ENCODE results near the gene USP36.
"Not testable (repeated sequence)": the region's sequence is repeated elsewhere in the genome, so short reads cannot be mapped to it uniquely, and the experiment has no call there.

The USP36 gene

DNA sequence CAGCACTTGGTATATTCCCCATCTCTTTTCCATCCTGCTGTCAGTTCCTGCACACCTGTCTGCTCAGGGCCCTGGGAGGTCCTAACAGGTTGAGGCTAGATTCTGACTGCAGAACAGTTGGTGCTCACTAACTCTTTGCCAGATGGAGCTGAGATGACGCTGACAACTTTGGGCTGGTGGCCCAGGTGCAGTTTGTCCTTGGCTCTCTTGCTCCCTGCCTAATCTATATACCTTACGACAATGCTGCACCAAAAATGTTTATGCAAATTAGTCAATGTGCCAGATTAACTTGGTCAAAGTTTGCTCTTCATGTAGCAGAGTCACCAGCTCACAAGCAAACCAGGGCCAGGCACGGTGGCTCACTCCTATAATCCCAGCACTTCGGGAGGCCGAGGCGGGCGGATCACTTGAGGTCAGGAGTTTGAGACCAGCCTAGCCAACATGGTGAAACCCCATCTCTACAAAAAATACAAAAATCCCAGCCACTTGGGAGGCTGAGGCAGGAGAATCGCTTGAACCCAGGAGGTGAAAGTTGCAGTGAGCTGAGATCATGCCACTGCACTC is 36.4 kb upstream of the USP36 start:
- not testable (repeated sequence) for H3K4me3 Mint-ChIP-seq, H3K9me3 Mint-ChIP-seq, ATAC-seq, H3K36me3 Mint-ChIP-seq
- Mint-ChIP-seq H3K27me3 (peaks cover 44% of the 10 kb centered on the region), H3K27ac (peak overlapping the region; percentile 8), H3K4me1 (peaks cover 33% of the 10 kb centered on the region)

DNA sequence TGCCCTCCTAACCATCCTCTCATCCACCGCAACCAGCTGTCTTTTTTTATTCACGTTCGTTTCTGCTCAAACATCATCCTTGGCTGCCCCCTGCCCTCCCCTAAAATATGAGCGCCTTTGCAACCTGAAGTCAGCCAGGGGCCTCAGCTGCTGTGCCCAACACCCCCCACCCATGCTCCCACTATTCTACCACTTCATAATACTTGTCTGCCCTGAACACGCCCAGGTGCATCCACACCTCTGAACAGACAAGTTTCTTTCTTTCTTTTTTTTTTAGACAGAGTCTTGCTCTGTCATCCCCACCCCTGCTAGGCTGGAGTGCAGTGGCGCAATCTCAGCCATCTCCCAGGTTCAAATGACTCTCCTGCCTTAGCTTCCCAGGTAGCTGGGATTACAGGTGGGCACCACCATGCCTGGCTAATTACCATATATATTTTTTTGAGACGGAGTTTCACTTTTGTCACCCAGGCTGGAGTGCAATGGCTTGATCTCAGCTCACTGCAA is 35.5 kb upstream of the USP36 start:
- H3K27ac Mint-ChIP-seq: peak overlapping the region; percentile 18
- no peaks in the 10 kb centered on the region for H3K9me3 Mint-ChIP-seq
- peaks cover 33% of the 10 kb centered on the region for H3K4me1 Mint-ChIP-seq
- no peaks in the 10 kb centered on the region for H3K36me3 Mint-ChIP-seq
- no peak for ATAC-seq
- no peak overlapping the region for H3K4me3 Mint-ChIP-seq
- H3K27me3 Mint-ChIP-seq: peaks cover 44% of the 10 kb centered on the region

- Mint-ChIP-seq H3K4me3 (no peak overlapping the region), H3K4me1 (peaks cover 33% of the 10 kb centered on the region), H3K9me3 (no peaks in the 10 kb centered on the region), H3K27me3 (peaks cover 44% of the 10 kb centered on the region), H3K27ac (peak overlapping the region; percentile 18), H3K36me3 (no peaks in the 10 kb centered on the region)
- no peak for ATAC-seq
Measured at GRCh38 chr17:78875363-78876093, 34.9 kb upstream of the USP36 start.

DNA sequence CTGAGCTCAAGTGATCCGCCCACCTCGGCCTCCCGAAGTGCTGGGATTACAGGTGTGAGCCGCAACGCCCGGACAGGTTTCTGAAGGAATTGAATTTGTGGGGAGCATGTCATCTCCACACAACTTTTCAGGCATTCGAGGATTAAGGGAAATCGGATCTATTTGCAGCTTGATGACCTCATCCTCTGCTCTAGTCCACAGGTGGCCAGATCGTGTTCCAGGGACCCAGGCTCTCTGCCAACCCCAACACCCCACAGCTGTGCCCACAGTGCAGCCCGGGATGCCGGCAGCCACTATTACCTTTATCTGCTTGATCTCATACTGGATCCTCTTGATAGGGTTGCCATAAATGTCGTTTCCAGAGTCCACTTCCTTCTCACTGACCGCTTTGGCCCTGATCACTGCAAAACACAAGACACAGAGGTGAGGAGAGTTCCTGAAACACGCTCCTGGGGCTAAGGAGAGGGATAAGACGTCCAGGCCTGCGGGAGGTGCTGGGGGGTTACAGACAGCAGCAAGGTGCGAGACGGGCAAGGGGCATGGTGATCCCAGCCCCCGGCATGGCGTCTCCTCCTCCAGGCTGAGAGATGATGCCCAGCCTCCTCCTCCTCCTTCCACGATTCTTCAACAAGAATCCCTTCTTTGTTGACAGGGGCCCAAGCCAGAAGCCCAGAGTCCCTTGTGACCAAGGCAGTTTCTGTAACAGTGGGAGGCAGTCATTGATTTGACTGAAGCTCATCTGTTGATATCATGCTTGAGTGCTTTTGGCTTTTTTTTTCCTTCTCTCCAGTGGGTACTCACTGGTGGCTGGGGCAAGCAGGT is 33.1 kb upstream of the USP36 start:
- Mint-ChIP-seq H3K27me3 (peaks cover 28% of the 10 kb centered on the region), H3K4me3 (no peak overlapping the region), H3K36me3 (peaks cover 6% of the 10 kb centered on the region), H3K9me3 (no peaks in the 10 kb centered on the region), H3K4me1 (peaks cover 17% of the 10 kb centered on the region), H3K27ac (no peak overlapping the region)
- no peak for ATAC-seq

DNA sequence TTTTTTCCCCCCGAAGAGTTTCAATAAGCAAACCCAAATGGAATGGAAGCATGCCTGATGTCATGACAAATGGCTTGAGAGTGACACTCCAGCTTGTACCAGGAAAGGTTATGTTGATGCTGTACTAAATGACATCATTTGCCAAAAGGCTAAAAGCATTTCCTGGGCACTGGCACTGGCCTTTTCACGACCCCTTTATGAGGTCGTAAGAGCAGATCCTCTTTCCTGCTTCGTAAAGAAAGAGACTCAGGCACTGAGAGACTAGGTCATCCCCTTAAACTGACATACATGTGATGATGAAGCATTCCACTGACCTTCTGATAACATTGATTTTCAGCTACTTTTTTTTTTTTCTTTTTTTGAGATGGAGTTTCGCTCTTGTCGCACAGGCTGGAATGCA is 31.9 kb upstream of the USP36 start:
- Mint-ChIP-seq H3K4me3 (no peak overlapping the region), H3K27me3 (peaks cover 22% of the 10 kb centered on the region), H3K36me3 (peaks cover 6% of the 10 kb centered on the region), H3K9me3 (no peaks in the 10 kb centered on the region), H3K27ac (no peak overlapping the region), H3K4me1 (peaks cover 16% of the 10 kb centered on the region)
- ATAC-seq: no peak

GRCh38 chr17:78870621-78871020 is 30.0 kb upstream of the USP36 start:
- Mint-ChIP-seq H3K4me3 (no peak overlapping the region), H3K27ac (no peak overlapping the region), H3K27me3 (peaks cover 9% of the 10 kb centered on the region), H3K36me3 (peaks cover 6% of the 10 kb centered on the region), H3K9me3 (no peaks in the 10 kb centered on the region), H3K4me1 (peaks cover 10% of the 10 kb centered on the region)
- ATAC-seq: no peak

DNA sequence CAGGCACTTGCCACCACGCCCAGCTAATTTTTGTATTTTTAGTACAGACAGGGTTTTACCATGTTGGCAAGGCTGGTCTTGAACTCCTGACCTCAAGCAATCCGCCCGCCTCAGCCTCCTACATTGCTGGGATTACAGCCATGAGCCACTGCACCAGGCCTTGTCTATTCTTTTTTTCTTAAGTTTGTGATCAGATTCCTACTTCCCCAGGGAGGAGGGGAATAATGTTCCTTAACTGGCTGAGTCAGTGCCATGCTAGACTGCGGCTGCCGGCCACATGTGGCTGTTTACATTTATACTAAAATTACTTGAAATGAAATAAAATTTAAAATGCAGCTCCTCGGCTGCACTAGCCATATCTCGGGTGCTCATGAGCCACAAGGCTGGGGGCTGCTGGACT is 27.8 kb upstream of the USP36 start:
- no peak for ATAC-seq
- H3K27me3 Mint-ChIP-seq: peaks cover 10% of the 10 kb centered on the region
- H3K9me3 Mint-ChIP-seq: no peaks in the 10 kb centered on the region
- H3K4me3 Mint-ChIP-seq: no peak overlapping the region
- peaks cover 16% of the 10 kb centered on the region for H3K36me3 Mint-ChIP-seq
- no peak overlapping the region for H3K27ac Mint-ChIP-seq
- no peaks in the 10 kb centered on the region for H3K4me1 Mint-ChIP-seq

DNA sequence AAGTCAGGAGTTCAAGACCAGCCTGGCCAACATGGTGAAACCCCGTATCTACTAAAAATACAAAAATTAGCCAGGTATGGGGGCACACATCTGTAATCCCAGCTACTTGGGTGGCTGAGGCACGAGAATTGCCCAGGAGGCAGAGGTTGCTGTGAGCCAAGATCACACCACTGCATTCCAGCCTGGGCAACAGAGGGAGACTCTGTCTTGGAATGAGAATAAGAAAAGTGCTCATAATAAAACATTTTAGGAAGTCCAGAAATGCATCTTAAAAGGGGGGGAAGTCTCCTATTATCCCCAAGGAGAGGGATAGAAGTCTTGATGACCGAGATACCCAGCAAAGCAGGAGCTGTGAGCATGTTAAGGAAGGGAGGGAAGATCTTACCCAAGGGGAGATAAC is 26.4 kb upstream of the USP36 start:
- H3K36me3 Mint-ChIP-seq: peaks cover 16% of the 10 kb centered on the region
- H3K27me3 Mint-ChIP-seq: peaks cover 10% of the 10 kb centered on the region
- not testable (repeated sequence) for H3K9me3 Mint-ChIP-seq, H3K4me1 Mint-ChIP-seq, H3K27ac Mint-ChIP-seq, H3K4me3 Mint-ChIP-seq, ATAC-seq

- Mint-ChIP-seq H3K27ac (no peak overlapping the region), H3K9me3 (no peaks in the 10 kb centered on the region)
Measured at GRCh38 chr17:78865682-78866390, 25.2 kb upstream of the USP36 start.

GRCh38 chr17:78864117-78864516 is 23.5 kb upstream of the USP36 start:
- H3K4me1 Mint-ChIP-seq: no peaks in the 10 kb centered on the region
- peaks cover 10% of the 10 kb centered on the region for H3K27me3 Mint-ChIP-seq
- no peak for ATAC-seq

More at GRCh38 chr17:78865682-78866390, 25.2 kb upstream of the USP36 start:
- Mint-ChIP-seq H3K36me3 (peaks cover 16% of the 10 kb centered on the region), H3K27me3 (peaks cover 10% of the 10 kb centered on the region), H3K4me3 (no peak overlapping the region), H3K4me1 (no peaks in the 10 kb centered on the region)
- ATAC-seq: no peak

DNA sequence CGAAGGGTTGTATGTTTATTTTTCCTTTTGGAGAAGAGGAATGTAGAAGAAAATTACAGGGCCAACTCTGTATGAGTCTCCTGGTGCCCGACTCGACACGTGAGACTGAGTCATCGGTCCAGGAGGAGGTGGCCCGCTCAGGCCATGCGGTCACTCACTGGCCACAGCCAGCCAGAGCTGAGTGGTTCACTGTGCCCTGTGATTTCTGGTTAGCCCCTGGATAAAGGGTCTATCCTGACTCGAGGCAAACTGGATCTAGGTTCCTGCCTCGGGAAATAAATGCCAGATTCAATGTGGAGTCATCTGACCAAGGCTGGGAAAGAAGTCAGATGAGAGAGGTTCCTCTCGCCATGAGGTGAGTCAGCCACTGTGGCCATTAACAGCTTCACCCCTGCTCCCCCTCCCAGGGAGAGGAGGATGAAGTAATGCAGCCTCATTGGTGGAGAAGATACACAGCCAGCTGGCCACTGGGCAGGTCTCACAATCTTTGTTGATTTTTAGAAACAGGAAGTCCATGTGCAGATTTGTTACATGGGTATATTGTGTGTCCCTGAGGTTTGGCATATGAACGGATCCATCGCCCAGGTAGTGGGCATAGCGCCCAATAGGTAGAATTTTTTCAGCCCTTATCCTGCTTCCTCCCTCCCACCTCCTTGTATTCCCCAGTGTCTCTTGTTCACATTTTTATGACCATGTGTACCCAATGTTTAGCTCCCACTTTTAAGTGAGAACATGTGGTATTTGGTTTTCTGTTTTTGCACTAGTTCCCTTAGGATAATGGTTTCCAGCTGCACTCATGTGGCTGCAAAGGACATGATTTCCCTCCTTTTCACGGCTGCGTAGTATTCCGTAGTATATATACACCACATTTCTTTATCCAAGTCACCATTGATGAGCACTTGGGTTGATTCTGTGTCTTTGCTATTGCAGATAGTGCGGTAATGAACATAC is 21.7 kb upstream of the USP36 start:
- no peaks in the 10 kb centered on the region for H3K4me1 Mint-ChIP-seq
- H3K36me3 Mint-ChIP-seq: peaks cover 10% of the 10 kb centered on the region
- no peak overlapping the region for H3K4me3 Mint-ChIP-seq
- no peaks in the 10 kb centered on the region for H3K9me3 Mint-ChIP-seq
- no peak overlapping the region for H3K27ac Mint-ChIP-seq
- H3K27me3 Mint-ChIP-seq: peaks cover 10% of the 10 kb centered on the region
- no peak for ATAC-seq

More at GRCh38 chr17:78864117-78864516, 23.5 kb upstream of the USP36 start:
- no peaks in the 10 kb centered on the region for H3K9me3 Mint-ChIP-seq
- H3K4me3 Mint-ChIP-seq: no peak overlapping the region
- H3K36me3 Mint-ChIP-seq: peaks cover 10% of the 10 kb centered on the region
- no peak overlapping the region for H3K27ac Mint-ChIP-seq

DNA sequence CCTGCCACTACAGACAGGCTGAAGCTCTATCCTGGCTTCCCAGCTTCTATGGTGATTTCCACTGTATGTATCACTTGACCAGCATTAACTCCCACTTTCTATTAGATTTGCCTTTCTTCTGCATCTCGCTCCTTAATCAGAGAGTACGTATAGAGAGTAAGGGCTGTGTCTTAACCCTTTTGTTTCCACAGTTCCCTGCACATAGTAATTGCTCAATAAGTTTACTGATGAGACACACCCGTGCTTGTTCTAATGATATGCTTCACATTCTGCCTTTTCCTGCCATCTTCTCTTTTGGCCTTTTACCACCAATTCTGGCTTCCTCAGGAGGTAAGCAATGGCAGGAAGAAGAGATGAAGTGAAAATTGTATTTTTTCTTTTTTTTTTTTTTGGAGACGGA is 20.6 kb upstream of the USP36 start:
- Mint-ChIP-seq H3K36me3 (peaks cover 10% of the 10 kb centered on the region), H3K27me3 (peaks cover 10% of the 10 kb centered on the region), H3K4me1 (no peaks in the 10 kb centered on the region), H3K9me3 (no peaks in the 10 kb centered on the region), H3K4me3 (no peak overlapping the region), H3K27ac (no peak overlapping the region)
- ATAC-seq: no peak

GRCh38 chr17:78859051-78859450 is 18.4 kb upstream of the USP36 start:
- Mint-ChIP-seq H3K4me1 (no peaks in the 10 kb centered on the region), H3K27ac (no peak overlapping the region), H3K9me3 (no peaks in the 10 kb centered on the region), H3K4me3 (no peak overlapping the region), H3K27me3 (peaks cover 7% of the 10 kb centered on the region), H3K36me3 (peaks cover 7% of the 10 kb centered on the region)
- no peak for ATAC-seq

GRCh38 chr17:78857266-78857665 is 16.7 kb upstream of the USP36 start:
- no peaks in the 10 kb centered on the region for H3K27me3 Mint-ChIP-seq
- H3K9me3 Mint-ChIP-seq: no peaks in the 10 kb centered on the region
- H3K36me3 Mint-ChIP-seq: no peaks in the 10 kb centered on the region
- no peak for ATAC-seq
- no peaks in the 10 kb centered on the region for H3K4me1 Mint-ChIP-seq
- H3K27ac Mint-ChIP-seq: no peak overlapping the region
- H3K4me3 Mint-ChIP-seq: no peak overlapping the region

Measured in stimulated activated memory B cell treated with anti-CD40 and anti-IgM and Interleukin-4, amounts not matched to agents 10 μg/mL and 1 μg/mL and 100 μg/mL, for 72 hours (primary cell).